H9 (cell line): ENCODE results near the gene CFAP97D2. TPM values are rescaled to one million over a fixed set of nuclear protein-coding genes. Genes with fewer than 3 reads are reported as not detected.

Source experiments
- DNase-seq: peaks from one replicate; pipeline ENCODE4 v3.0.0-alpha.2; 2017
- H2AFZ ChIP-seq: one replicate; pipeline ENCODE4 v1.6.1; 2013; ENCODE audit warnings: mild to moderate bottlenecking, low read length, control low read depth, moderate library complexity
- H2AK5ac ChIP-seq: 2 replicates; pipeline ENCODE4 v1.6.1; 2013; ENCODE audit warnings: low read length, control low read depth, mixed read lengths; ENCODE audit not compliant: insufficient read length
- H2BK120ac ChIP-seq: one replicate; pipeline ENCODE4 v1.6.1; 2013; ENCODE audit warnings: low read depth, mild to moderate bottlenecking, low read length, control low read depth, inconsistent platforms; ENCODE audit not compliant: poor library complexity, severe bottlenecking
- H2BK12ac ChIP-seq: 2 replicates; pipeline ENCODE4 v1.6.1; 2013; ENCODE audit warnings: low read length, control low read depth, mixed read lengths, low read depth; ENCODE audit not compliant: insufficient read length
- H2BK15ac ChIP-seq: 2 replicates; pipeline ENCODE4 v1.6.1; 2013; ENCODE audit warnings: low read depth, low read length, control low read depth
- H2BK20ac ChIP-seq: one replicate; pipeline ENCODE4 v1.6.1; 2013; ENCODE audit warnings: low read depth, mild to moderate bottlenecking, low read length, control low read depth, inconsistent platforms; ENCODE audit not compliant: poor library complexity, severe bottlenecking
- H2BK5ac ChIP-seq: 2 replicates; pipeline ENCODE4 v1.6.1; 2013; ENCODE audit warnings: low read length, control low read depth, mixed read lengths; ENCODE audit not compliant: insufficient read length
- H3K14ac ChIP-seq: 2 replicates; pipeline ENCODE4 v1.6.1; 2013; ENCODE audit warnings: low read length, control low read depth; ENCODE audit not compliant: insufficient read depth
- H3K18ac ChIP-seq: 2 replicates; pipeline ENCODE4 v1.6.1; 2013; ENCODE audit warnings: low read depth, mild to moderate bottlenecking, mixed read lengths, low read length, control low read depth; ENCODE audit not compliant: insufficient read length
- H3K23ac ChIP-seq: 2 replicates; pipeline ENCODE4 v1.6.1; 2013; ENCODE audit warnings: low read length, control low read depth, mixed read lengths, low read depth; ENCODE audit not compliant: insufficient read length
- H3K23me2 ChIP-seq: 2 replicates; pipeline ENCODE4 v1.6.1; 2013; ENCODE audit warnings: low read depth, mild to moderate bottlenecking, mixed read lengths, low read length, control low read depth; ENCODE audit not compliant: insufficient read length, poor library complexity, severe bottlenecking
- H3K27ac ChIP-seq: 2 replicates; pipeline ENCODE4 v1.5.1; 2013; ENCODE audit warnings: low read length, control low read depth, mixed read lengths, low read depth; ENCODE audit not compliant: insufficient read length
- H3K27me3 ChIP-seq: 2 replicates; pipeline ENCODE4 v1.6.1; 2013; ENCODE audit warnings: low read length, control low read depth, inconsistent platforms; ENCODE audit not compliant: insufficient read depth
- H3K4ac ChIP-seq: 2 replicates; pipeline ENCODE4 v1.6.1; 2013; ENCODE audit warnings: low read depth, mild to moderate bottlenecking, control low read depth, inconsistent platforms, low read length, moderate library complexity
- H3K4me1 ChIP-seq: 2 replicates; pipeline ENCODE4 v1.6.1; 2013; ENCODE audit warnings: low read length, control low read depth, inconsistent platforms; ENCODE audit not compliant: insufficient read depth
- H3K4me2 ChIP-seq: 2 replicates; pipeline ENCODE4 v1.6.1; 2013; ENCODE audit warnings: low read length, control low read depth, mixed read lengths; ENCODE audit not compliant: insufficient read length, insufficient read depth
- H3K56ac ChIP-seq: 2 replicates; pipeline ENCODE4 v1.6.1; 2013; ENCODE audit warnings: low read depth, mild to moderate bottlenecking, mixed read lengths, low read length, control low read depth; ENCODE audit not compliant: insufficient read length
- H3K79me1 ChIP-seq: 2 replicates; pipeline ENCODE4 v1.6.1; 2013; ENCODE audit warnings: low read depth, mild to moderate bottlenecking, moderate library complexity, low read length, control low read depth, inconsistent platforms; ENCODE audit not compliant: insufficient read depth, poor library complexity, severe bottlenecking
- H3K79me2 ChIP-seq: 2 replicates; pipeline ENCODE4 v1.6.1; 2013; ENCODE audit warnings: low read length, control low read depth, inconsistent platforms; ENCODE audit not compliant: insufficient read depth
- H3K9ac ChIP-seq: 2 replicates; pipeline ENCODE4 v1.6.1; 2013; ENCODE audit warnings: low read length, control low read depth, mixed read lengths; ENCODE audit not compliant: insufficient read length; ENCODE audit errors: extremely low read depth
- H3K9me3 ChIP-seq: one replicate; pipeline ENCODE4 v1.6.1; 2013; ENCODE audit warnings: low read depth, low read length, inconsistent platforms; ENCODE audit not compliant: control insufficient read depth
- H3T11ph ChIP-seq: one replicate; pipeline ENCODE4 v1.6.1; 2013; ENCODE audit warnings: mild to moderate bottlenecking, low read length, control low read depth, inconsistent platforms
- H4K20me1 ChIP-seq: one replicate; pipeline ENCODE4 v1.6.1; 2013; ENCODE audit not compliant: control insufficient read depth, insufficient read length, insufficient read depth
- H4K5ac ChIP-seq: 2 replicates; pipeline ENCODE4 v1.6.1; 2013; ENCODE audit warnings: low read depth, mild to moderate bottlenecking, mixed read lengths, low read length, control low read depth; ENCODE audit not compliant: insufficient read length
- H4K8ac ChIP-seq: replicated peaks from 2 replicates; pipeline ENCODE4 v1.6.1; 2013; ENCODE audit warnings: low read length, control low read depth, mixed read lengths, low read depth; ENCODE audit not compliant: insufficient read length
- H4K91ac ChIP-seq: 2 replicates; pipeline ENCODE4 v1.6.1; 2013; ENCODE audit warnings: low read depth, mild to moderate bottlenecking, moderate library complexity, mixed read lengths, low read length, control low read depth; ENCODE audit not compliant: insufficient read length
- H3K27ac Mint-ChIP-seq, 3 experiments: 2 replicates in 2 of 3; 3 replicates in 1 of 3; pipeline ENCODE4 v1.8.0; 2020 to 2021; ENCODE audit warnings: mixed read lengths in 3 of 3, mild to moderate bottlenecking in 1 of 3, moderate library complexity in 1 of 3
- H3K27me3 Mint-ChIP-seq: 2 replicates; pipeline ENCODE4 v1.8.0; 2021; ENCODE audit warnings: low read depth, mild to moderate bottlenecking, moderate library complexity, mixed read lengths
- H3K36me3 Mint-ChIP-seq, 3 experiments: 2 replicates in 2 of 3; 3 replicates in 1 of 3; pipeline ENCODE4 v1.8.0; 2020 to 2021; ENCODE audit warnings: low read depth in 3 of 3, mixed read lengths in 3 of 3; ENCODE audit not compliant: insufficient read depth in 1 of 3
- H3K4me1 Mint-ChIP-seq, 2 experiments: 2 replicates each; pipeline ENCODE4 v1.8.0; 2020; ENCODE audit warnings: mixed read lengths in 2 of 2
- H3K4me3 Mint-ChIP-seq, 2 experiments: 2 replicates in 1 of 2; 3 replicates in 1 of 2; pipeline ENCODE4 v1.8.0; 2020 to 2021; ENCODE audit warnings: mild to moderate bottlenecking in 2 of 2, mixed read lengths in 2 of 2, moderate library complexity in 1 of 2
- H3K9me3 Mint-ChIP-seq, 2 experiments: 2 replicates in 1 of 2; 3 replicates in 1 of 2; pipeline ENCODE4 v1.8.0; 2020; ENCODE audit warnings: mild to moderate bottlenecking in 2 of 2, mixed read lengths in 2 of 2, moderate library complexity in 1 of 2
- CTCF ChIP-seq: fragments of 200-600 bp; sonication (generic); conservative IDR thresholded peaks from 3 replicates; pipeline ENCODE4 v1.8.0; 2021; ENCODE audit warnings: antibody characterized with exemption, mild to moderate bottlenecking
- WGBS: extraction: QIAGEN DNeasy Blood & Tissue Kit; methylation state at CpG from one replicate; pipeline ENCODE4 v1.1.7; 2013; ENCODE audit warnings: missing lambda C conversion rate, low lambda C conversion rate, mixed read lengths; ENCODE audit not compliant: insufficient read length; ENCODE audit errors: extremely low coverage; 5-methylcytosine and 5-hydroxymethylcytosine counted together
- total RNA-seq: library from RNA; stranded (reverse); gene quantifications from 2 replicates; pipeline ENCODE4 v1.2.1, GENCODE V29; 2021

The CFAP97D2 gene
- total RNA-seq, 1 experiment from 2014 or later = not detected

- H3K4ac ChIP-seq = no peak overlapping the region
- H2AFZ ChIP-seq = no peak overlapping the region
- Mint-ChIP-seq H3K9me3 (no peaks in the 10 kb centered on the region; a peak in 1 of 5 replicates), H3K4me1 (peaks cover 11 to 13% of the 10 kb centered on the region in 2 experiments), H3K4me3 (no peak overlapping the region), H3K27me3 (peaks cover 1% of the 10 kb centered on the region; the same call in 1 of the 2 replicates), H3K27ac (peak overlapping the region in 1 of 3 experiments; percentile 33; a peak in 1 of 7 replicates), H3K36me3 (peaks cover 64 to 93% (median 91%) of the 10 kb centered on the region in 3 experiments; a peak in 6 of 7 replicates)
- H3K9me3 ChIP-seq = no peaks in the 10 kb centered on the region
- no peak overlapping the region for H3K9ac ChIP-seq
- no peak overlapping the region for H3K27ac ChIP-seq
- WGBS = no CpG with 5 or more reads among the region's 6 CpGs
- H3K14ac ChIP-seq = no peak overlapping the region
- H3K56ac ChIP-seq = no peak overlapping the region
- H2BK12ac ChIP-seq = no peak overlapping the region
- no peak for DNase-seq
- no peaks in the 10 kb centered on the region; the same call in 1 of the 2 replicates for H3K4me1 ChIP-seq
- H2BK20ac ChIP-seq = no peak overlapping the region
- H3K23ac ChIP-seq = no peak overlapping the region
- no peak overlapping the region for H4K5ac ChIP-seq
- H2BK120ac ChIP-seq = no peak overlapping the region
- H3T11ph ChIP-seq = no peak overlapping the region
- H3K23me2 ChIP-seq = no peaks in the 10 kb centered on the region
- H2BK5ac ChIP-seq = no peak overlapping the region
- no peaks in the 10 kb centered on the region for H3K79me1 ChIP-seq
- no peaks in the 10 kb centered on the region for H3K79me2 ChIP-seq
- no peaks in the 10 kb centered on the region for H4K20me1 ChIP-seq
- no peak overlapping the region for H2BK15ac ChIP-seq
- no peaks in the 10 kb centered on the region for H3K27me3 ChIP-seq
- H4K8ac ChIP-seq = no peak overlapping the region
- no peak overlapping the region for H3K18ac ChIP-seq
- no peak for TF ChIP-seq CTCF
- H4K91ac ChIP-seq = no peak overlapping the region
- H2AK5ac ChIP-seq = no peak overlapping the region
- H3K4me2 ChIP-seq = no peak overlapping the region
Observed at GRCh38 chr13:114241918-114242317, 62.9 kb downstream of the CFAP97D2 start.
